Suprapubic skin (tissue), 4 donors: Measurements from ENCODE around the gene STPG4.

Experiments
- CTCF ChIP-seq, 2 donors: fragments of 200-600 bp in 1 of 2; fragments of 450-650 bp in 1 of 2; sonication (generic) in 1 of 2; IDR thresholded peaks; one replicate each; pipeline ENCODE4 v1.5.1; 2016 to 2019; ENCODE audit warnings: antibody characterized with exemption in 2 of 2, mild to moderate bottlenecking in 1 of 2, moderate library complexity in 1 of 2
- POLR2A ChIP-seq, 2 donors: fragments of 450-650 bp; IDR thresholded peaks; one replicate each; pipeline ENCODE4 v1.6.1; 2017; ENCODE audit warnings: antibody characterized with exemption in 2 of 2, mild to moderate bottlenecking in 2 of 2, moderate library complexity in 2 of 2
- POLR2AphosphoS5 ChIP-seq, 3 donors: sonication (generic); formaldehyde crosslinking; IDR thresholded peaks; one replicate each; pipeline ENCODE4 v1.6.1; 2017; ENCODE audit warnings: antibody characterized with exemption in 3 of 3

- no peak for TF ChIP-seq CTCF (IDR thresholded peaks at IDR 0.05)
- no peak for TF ChIP-seq POLR2AphosphoS5 (IDR thresholded peaks at IDR 0.05)
- no peak for TF ChIP-seq POLR2A (IDR thresholded peaks at IDR 0.05)
Observed at GRCh38 chr2:47041891-47042684, 113.0 kb downstream of the STPG4 start.
